NCI-H1436 treated with DMSO at 0.1 percent for 48 hours (cell line): ENCODE data around the gene YWHAH.

Experiments
- DNase-seq: peaks from one replicate; lab custom pipeline; 2025; lab: John Stamatoyannopoulos, UW

The YWHAH gene

GRCh38 chr22:31950226-31950625 is 5.9 kb downstream of the YWHAH start:
- no peak for DNase-seq

DNA sequence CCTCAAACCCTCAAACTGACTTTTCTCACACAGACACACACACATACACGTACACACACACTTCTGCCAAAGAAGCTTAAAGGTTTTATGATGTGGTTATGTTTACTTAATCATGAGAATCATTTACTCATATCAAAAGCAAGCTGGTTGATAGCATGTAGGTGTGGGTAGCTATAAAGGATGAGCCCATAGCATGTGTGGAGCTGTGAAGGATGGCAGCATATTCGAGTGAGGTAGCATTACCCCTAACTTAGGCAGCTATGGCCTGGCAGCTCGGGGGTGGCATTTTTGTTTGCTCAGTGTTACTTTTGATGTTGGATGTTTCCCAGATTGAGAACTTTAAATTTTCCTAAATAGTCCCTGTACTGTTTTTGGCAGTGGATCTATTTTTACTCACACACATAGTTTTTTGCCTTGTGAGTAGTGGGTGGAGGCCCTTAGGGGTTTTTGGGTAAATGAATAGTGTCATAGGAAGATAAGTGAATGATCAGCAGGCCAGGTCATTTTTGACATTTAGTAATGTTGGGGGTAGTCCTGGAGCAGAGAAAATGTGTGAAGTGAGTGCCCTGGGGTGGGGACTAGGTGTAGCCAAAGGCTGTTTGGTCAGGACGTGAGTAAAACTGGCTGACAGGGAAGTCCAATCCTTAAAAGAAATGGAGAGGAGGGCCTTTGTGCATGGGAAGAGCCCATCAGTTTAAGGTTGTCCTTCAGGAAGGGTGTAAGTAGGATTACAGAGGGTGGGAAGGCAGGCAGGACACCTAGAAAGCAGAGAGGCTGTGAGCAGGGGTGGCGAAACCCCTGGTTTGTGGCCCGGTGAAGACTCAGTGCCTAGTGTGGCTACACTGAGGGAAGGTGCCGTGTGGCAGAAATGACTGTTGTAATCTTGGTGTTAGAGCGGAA is 7.1 kb downstream of the YWHAH start:
- no peak for DNase-seq

DNA sequence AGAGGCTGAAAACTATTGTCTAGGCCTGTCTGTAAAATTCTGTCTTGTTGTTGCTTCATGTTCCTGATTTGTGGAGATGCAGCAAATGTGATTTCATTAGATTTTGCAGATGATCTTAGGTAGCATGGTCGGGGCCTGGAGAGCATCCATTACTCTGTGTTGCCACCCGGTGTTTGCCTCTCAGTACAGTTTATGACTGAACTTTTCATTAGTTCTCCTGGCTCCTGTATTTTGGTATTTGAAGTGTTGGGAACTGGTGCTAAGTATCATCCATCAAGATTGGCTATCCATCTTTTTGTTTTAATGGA is 7.7 kb downstream of the YWHAH start:
- no peak for DNase-seq

- no peak for DNase-seq
Observed at GRCh38 chr22:31952472-31952871, 8.1 kb downstream of the YWHAH start.

DNA sequence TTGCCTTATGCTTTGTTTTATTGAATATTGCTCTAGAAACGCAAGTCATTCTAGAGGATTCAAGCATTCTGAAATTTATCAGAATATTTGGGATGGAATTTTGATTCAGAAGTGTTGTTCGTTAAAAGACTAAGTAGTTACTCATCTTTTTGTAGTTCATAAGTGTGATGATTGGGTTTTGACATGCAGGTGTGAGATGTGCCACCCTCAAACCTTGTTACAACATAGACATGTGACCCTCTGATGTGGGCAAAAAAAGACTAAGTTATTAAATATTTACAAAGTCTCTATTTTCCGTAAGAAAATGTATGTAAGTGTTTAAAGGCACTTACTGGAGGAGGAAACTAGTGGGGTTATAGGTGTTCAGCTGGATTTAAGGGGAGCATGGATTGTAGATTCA is 8.9 kb downstream of the YWHAH start:
- no peak for DNase-seq

GRCh38 chr22:31954535-31955523 is 10.5 kb downstream of the YWHAH start:
- no peak for DNase-seq

- DNase-seq, result no peak
Observed at GRCh38 chr22:31956360-31956759, 12.0 kb downstream of the YWHAH start.

DNA sequence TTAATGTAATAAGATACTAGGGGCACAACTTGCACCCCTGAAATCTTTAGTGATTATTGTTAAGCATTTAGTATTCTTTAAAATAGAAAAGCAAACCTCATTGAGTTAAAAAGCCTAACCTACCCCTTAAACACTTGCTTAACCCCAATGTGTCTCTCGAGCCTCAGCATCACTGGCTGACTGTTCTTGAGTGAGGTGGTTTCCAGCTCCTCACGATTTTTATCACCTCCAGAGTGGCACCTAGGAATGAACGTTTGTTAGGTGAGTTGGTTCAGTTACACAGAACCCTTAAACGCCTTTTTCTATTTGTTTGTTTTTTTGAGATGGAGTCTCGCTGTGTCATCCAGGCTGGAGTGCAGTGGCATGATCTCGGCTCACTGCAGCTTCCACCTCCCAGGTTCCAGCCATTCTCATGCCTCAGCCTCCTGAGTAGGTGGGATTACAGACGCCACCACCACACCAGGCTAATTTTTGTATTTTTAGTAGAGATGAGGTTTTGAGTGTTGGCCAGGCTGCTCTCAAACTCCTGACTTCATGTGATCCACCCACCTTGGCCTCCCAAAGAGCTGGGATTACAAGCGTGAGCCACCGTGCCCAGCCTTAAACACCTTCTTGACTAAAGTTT is 13.7 kb downstream of the YWHAH start:
- DNase-seq, result no peak

- no peak for DNase-seq
Observed at GRCh38 chr22:31958625-31959239, 14.4 kb downstream of the YWHAH start.

GRCh38 chr22:31960767-31961166 is 16.4 kb downstream of the YWHAH start:
- DNase-seq, result no peak

DNA sequence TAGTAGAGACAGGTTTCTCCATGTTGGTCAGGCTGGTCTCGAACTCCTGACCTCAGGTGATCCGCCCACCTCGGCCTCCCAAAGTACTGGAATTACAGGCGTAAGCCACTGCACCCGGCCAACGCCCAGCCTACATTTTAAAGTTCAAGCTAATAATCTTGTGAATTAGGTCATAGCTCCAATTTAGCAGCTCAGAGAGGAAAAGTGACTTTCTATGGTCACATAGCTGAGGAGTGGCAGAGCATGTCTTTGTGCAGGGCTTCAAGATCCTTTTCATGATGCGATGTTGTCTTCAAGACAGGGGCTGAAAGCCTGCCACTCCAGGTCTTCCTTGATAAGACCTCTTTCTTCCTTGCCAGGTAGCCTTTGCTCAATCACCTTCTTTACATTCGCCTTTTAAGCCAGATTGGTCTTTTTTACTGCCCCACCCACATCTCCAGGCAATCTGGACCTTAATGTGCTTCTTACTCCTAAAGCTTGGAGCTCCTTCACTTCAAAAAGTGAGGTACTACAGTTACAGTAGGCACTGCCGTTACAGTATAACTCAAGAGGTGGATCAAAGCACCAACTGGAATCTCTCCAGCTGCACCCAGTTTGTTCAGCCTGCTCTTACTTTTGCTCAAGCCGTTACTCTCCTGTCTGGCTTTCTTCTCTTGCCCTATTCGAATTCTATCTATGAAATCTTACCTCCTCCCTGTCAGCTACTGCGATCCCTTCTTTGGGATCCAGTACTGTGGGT is 18.2 kb downstream of the YWHAH start:
- no peak for DNase-seq

DNA sequence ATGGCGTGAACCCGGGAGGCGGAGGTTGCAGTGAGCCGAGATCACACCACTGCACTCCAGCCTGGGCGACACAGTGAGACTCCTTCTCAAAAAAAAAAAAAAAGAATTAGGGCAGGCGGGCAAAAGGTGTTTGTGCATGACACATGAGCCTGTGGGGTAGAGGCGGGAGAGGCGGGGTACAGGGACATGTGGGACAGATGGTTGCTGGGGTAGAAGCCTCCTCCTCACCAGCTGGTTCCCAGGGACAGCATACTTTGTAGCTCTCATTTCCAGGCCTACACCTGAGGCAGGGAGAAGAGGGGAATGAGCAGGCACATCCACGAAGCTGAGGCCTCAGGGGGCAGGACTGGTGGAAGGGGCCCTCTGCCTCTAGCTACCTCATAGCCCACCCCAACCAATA is 23.7 kb downstream of the YWHAH start:
- DNase-seq, result no peak

GRCh38 chr22:31969789-31970489 is 25.6 kb downstream of the YWHAH start:
- DNase-seq, result peak; percentile 62

GRCh38 chr22:31970490-31971444 is 26.4 kb downstream of the YWHAH start:
- no peak for DNase-seq

- no peak for DNase-seq
Observed at GRCh38 chr22:31972180-31972579, 27.8 kb downstream of the YWHAH start.

DNA sequence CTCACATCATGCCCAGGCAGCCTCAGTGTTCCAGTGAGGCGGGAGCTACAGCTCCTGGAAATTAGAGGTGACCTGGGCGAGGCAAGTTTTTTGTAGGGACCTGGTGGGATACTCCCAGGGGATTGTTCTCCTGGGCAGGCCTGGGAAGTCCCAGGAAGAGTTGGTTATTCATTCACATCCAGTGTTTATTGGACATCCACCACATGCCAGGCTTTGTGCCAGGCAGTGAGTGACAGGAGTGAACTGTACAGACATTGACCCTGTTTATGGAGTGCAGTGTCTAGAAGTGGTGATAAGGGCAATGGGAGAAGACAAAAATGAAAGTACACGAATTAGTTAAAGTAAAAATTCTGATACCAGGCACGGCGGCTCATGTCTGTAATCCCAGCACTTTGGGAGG is 29.4 kb downstream of the YWHAH start:
- no peak for DNase-seq

- peak; percentile 3 for DNase-seq
Observed at GRCh38 chr22:31977141-31977841, 33.0 kb downstream of the YWHAH start.

DNA sequence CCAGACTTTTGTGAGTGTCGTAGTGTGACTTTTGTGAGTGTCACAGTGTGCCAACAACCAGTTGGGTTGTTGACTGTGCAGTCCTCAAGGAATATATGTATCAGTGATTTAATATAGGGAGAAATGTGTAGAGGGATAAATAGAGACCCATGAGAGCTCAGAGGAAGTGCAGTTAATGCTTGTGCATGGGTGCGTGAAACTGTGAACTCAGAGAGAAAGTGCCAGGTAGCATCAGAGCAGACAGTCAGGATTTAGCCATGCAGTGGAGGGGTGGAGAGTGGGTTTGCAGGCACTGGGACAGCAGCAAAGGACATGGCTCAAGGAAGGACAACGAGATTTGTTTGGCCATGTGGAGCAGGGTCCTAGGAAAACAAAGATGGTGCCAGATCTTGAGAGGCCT is 33.6 kb downstream of the YWHAH start:
- DNase-seq, result no peak

GRCh38 chr22:31980628-31981027 is 36.3 kb downstream of the YWHAH start:
- DNase-seq, result no peak
